ENCODE data around the gene MRM2.

- TF ChIP-seq, protein P1, sequence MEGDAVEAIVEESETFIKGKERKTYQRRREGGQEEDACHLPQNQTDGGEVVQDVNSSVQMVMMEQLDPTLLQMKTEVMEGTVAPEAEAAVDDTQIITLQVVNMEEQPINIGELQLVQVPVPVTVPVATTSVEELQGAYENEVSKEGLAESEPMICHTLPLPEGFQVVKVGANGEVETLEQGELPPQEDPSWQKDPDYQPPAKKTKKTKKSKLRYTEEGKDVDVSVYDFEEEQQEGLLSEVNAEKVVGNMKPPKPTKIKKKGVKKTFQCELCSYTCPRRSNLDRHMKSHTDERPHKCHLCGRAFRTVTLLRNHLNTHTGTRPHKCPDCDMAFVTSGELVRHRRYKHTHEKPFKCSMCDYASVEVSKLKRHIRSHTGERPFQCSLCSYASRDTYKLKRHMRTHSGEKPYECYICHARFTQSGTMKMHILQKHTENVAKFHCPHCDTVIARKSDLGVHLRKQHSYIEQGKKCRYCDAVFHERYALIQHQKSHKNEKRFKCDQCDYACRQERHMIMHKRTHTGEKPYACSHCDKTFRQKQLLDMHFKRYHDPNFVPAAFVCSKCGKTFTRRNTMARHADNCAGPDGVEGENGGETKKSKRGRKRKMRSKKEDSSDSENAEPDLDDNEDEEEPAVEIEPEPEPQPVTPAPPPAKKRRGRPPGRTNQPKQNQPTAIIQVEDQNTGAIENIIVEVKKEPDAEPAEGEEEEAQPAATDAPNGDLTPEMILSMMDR (IDR thresholded peaks at IDR 0.05 in 2 of 3, conservative IDR thresholded peaks at IDR 0.05 in 1 of 3; ENCODE audit: control insufficient read depth in 2 of 3, extremely low read depth in 1 of 3, insufficient read depth in 1 of 3, low read depth in 3 of 3, low read length in 3 of 3), result no peak
- TF ChIP-seq IRF4 (IDR thresholded peaks at IDR 0.05; ENCODE audit: low read depth, low read length) (no peak), FOXK2 (IDR thresholded peaks at IDR 0.05) (no peak), BRCA1 (IDR thresholded peaks at IDR 0.05; ENCODE audit: low read depth, low read length) (no peak), POLR2AphosphoS5 (IDR thresholded peaks at IDR 0.05; ENCODE audit: low read length) (no peak; the same call in 1 of the 2 replicates), GABPA (IDR thresholded peaks at IDR 0.05; ENCODE audit: low read depth) (no peak), CBX5 (IDR thresholded peaks at IDR 0.05; ENCODE audit: low read depth) (no peak), RCOR1 (conservative IDR thresholded peaks at IDR 0.05; ENCODE audit: low read depth, low read length) (no peak)
Observed at GRCh38 chr7:2288503-2288902, 46.5 kb upstream of the MRM2 start.
